H1 (cell line): ENCODE results near the gene FAM174B. TPM values are rescaled to one million over a fixed set of nuclear protein-coding genes. Genes with fewer than 3 reads are reported as not detected.

Experiments
- SIX5 ChIP-seq: IDR thresholded peaks from 2 replicates; pipeline ENCODE4 v1.6.1; 2011; ENCODE audit warnings: mild to moderate bottlenecking, low read depth, low read length
- SP1 ChIP-seq: IDR thresholded peaks from 2 replicates; pipeline ENCODE4 v1.6.1; 2011; ENCODE audit warnings: low read depth, low read length
- TBP ChIP-seq: IDR thresholded peaks from 2 replicates; pipeline ENCODE4 v1.6.1; 2011; ENCODE audit warnings: low read depth, low read length, improper control_type of control experiment
- polyA plus RNA-seq, 7 experiments: library from polyadenylated mRNA; depleted of rRNA in 3 of 7; stranded (reverse) in 5 of 7; unstranded in 2 of 7; fragments of >200 nt in 5 of 7; fragments of 200-250 nt in 2 of 7; gene quantifications; 1 replicate in 5 of 7; 2 replicates in 1 of 7; 4 replicates in 1 of 7; pipeline versions ENCODE4 v1.2.1 to v1.2.3, GENCODE V29; 2011 to 2013; ENCODE audit warnings: missing spikeins in 2 of 7, mixed read lengths in 2 of 7
- total RNA-seq: library from RNA; stranded (reverse); fragmentation: NEBNext Ultra II Directional; extraction: Animal tissue kit (Norgen Biotek cat#: 25700); gene quantifications from 2 replicates; pipeline ENCODE4 v1.2.1, GENCODE V29; 2021
- TF ChIP-seq, protein P1 (sequence below): IDR thresholded peaks from 2 replicates; pipeline ENCODE4 v1.6.1; 2012; ENCODE audit warnings: inconsistent platforms

The FAM174B gene
- total and polyA plus RNA-seq, 2 of the 8 experiments (the other 6 are each of a cell fraction or from before 2014, with no cell fraction given), result 9.3 to 35.2 TPM

DNA sequence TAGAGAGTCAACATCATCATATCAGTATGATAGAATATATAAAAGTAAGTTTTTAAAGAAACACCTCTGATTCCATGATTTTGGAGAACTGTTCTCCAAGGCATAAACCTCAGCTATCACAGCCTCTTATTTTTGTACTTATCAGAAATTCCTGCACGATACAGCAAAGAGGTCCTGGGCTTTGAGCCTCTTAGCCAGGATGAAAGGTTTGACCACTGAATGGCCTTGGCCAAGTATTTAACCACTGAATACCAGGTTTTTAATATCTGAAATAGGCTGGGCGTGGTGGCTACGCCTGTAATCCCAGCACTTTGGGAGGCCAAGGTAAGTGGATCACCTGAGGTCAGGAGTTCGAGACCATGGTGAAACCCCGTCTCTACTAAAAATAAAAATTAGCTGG lies 1.9 kb upstream of the FAM174B start (continued):
- TF ChIP-seq, protein P1, sequence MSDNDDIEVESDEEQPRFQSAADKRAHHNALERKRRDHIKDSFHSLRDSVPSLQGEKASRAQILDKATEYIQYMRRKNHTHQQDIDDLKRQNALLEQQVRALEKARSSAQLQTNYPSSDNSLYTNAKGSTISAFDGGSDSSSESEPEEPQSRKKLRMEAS, result no peak
- TF ChIP-seq TBP (no peak), SP1 (no peak), SIX5 (no peak)
